GM19043 (cell line): ENCODE measurements around the gene DENND5B.
"Not testable (repeated sequence)": the region's sequence is repeated elsewhere in the genome, so short reads cannot be mapped to it uniquely, and the experiment has no call there.

ENCODE experiments used
- ATAC-seq: cut with Tn5 transposase; IDR thresholded peaks from one replicate; pipeline ENCODE4 v1.9.1; 2021; ENCODE audit warnings: low read depth; ENCODE audit not compliant: unreplicated experiment

Gene DENND5B

GRCh38 chr12:31508436-31509150, 82.3 kb downstream of the DENND5B start:
- no peak for ATAC-seq

DNA sequence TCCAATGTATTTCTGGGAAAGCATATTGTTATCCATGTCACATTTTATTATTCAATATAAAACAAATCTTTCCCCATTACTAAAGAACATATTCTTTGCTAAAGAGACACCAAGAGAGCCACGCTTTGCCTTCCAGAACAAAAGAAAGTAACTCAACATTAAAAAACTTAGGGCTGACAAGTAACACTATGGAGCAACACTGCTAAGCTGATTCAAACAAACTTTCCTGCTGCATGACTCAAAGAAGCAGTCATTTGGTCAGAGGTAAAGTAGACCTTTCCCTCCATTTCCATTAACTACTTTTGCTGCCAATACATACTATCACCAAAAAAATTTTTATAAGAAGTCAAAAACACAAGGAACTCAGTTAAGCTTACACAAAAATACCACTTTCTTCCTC, 83.0 kb downstream of the DENND5B start:
- no peak for ATAC-seq

- ATAC-seq, result no peak
These were observed 84.2 kb downstream of the DENND5B start for GRCh38 chr12:31506515-31507306.

- ATAC-seq, result no peak
These were observed 86.2 kb downstream of the DENND5B start for GRCh38 chr12:31504625-31505222.

DNA sequence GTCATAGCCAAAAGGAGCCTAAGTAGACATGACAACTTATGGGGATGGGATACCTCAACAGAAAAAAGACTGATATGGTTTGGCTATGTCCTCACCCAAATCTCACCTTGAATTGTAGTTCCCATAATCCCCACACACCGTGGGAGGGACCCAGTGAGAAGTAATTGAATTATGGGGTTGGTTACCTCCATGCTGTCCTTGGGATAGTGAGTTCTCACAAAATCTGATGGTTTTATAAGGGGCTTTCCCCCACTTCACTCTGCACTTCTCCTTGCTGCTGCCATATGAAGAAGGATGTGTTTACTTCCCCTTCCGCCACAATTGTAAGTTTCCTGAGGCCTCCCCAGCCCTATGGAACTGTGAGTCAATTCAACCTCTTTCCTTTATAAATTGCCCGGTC, 89.9 kb downstream of the DENND5B start:
- ATAC-seq, result not testable (repeated sequence)

- no peak for ATAC-seq
These were observed 91.4 kb downstream of the DENND5B start for GRCh38 chr12:31499567-31499966.

DNA sequence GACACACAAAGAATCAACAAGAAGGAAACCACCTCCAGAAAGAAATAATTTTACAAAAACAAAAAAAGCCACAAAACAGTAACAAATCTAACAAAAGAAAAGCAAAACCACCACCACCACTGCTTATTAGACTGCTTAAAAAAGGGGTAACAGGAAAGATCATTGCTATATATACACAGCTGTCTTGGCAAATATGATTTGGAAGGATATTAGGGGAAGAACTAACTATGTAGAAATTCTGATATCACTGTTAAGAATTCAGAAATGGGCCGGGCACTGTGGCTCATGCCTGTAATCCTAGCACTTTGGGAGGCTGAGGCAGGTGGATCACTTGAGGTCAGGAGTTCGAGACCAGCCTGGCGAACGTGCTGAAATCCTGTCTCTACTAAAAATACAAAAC, 92.5 kb downstream of the DENND5B start:
- ATAC-seq, result no peak

GRCh38 chr12:31496257-31496656, 94.7 kb downstream of the DENND5B start:
- ATAC-seq, result no peak

GRCh38 chr12:31494455-31494854, 96.5 kb downstream of the DENND5B start:
- ATAC-seq, result no peak

DNA sequence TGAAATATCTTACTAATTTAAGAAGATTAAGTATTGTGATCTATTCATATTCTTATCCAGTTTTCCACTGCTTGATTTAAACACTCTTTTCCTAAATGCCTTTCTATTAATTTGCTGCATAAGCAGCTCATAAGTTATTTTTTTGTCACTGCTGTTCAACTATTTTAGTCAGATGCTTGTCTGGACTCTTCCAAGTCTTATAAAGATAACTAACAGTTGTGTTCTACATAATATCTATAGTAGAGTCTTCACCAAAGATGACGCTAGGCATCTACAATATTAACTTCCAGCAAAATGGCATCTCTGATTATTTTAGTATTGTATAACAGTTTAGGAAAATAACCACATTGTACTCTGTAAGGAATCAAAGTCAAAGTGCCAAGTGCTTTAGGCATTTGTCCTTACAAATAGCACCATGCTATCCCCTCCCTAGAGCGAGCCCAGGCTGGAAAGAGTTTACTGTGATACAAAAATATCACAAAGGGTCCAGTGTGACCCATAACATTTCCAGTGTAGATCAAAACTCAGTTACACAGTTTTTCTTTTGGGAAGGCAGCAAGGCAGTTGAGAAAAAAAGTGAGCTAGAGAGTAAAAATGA, 98.2 kb downstream of the DENND5B start:
- no peak for ATAC-seq

GRCh38 chr12:31491841-31492598, 98.9 kb downstream of the DENND5B start:
- ATAC-seq, result no peak

- no peak for ATAC-seq
These were observed 99.6 kb downstream of the DENND5B start for GRCh38 chr12:31491241-31491794.

- no peak for ATAC-seq
These were observed 102.1 kb downstream of the DENND5B start for GRCh38 chr12:31488737-31489338.

- ATAC-seq, result no peak
These were observed 105.4 kb downstream of the DENND5B start for GRCh38 chr12:31485571-31485970.

GRCh38 chr12:31482816-31483215, 108.1 kb downstream of the DENND5B start:
- no peak for ATAC-seq

GRCh38 chr12:31481415-31481814, 109.5 kb downstream of the DENND5B start:
- no peak for ATAC-seq

- no peak for ATAC-seq
These were observed 111.3 kb downstream of the DENND5B start for GRCh38 chr12:31479516-31480210.

DNA sequence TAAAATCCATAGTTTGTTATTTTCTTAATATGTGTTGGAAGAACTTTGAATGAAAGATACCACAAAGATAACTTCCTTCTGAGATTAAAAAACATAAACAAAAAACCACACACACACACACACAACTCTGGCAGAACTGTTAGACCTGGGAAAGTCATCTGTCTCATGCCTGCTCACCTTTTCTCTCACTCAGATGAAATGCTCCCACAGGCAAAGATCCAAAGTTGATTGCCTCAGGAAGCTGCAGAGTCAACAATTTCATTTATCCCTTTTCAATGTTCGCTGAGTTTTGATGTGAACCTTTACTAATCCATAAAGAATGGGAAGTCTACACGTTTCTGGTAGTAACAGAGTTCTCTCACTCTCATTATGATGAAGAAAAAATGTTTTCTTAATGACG, 112.0 kb downstream of the DENND5B start:
- ATAC-seq, result no peak

DNA sequence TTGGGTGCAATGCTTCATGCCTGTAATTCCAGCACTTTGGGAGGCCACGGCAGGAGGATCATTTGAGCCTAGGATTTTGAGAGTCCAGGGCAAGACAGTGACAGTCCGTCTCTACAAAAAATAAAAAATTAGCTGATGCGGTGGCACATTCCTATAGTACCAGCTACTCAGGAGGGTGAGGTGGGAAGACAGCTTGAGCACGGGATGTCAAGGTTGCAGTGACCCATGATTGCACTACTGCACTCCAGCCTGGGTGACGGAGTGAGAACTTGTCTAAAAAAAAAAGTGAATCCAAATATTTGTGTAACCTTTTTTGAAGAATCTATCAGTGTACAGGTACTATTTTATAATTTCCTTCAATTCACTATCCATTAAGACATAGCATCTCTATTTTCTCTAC, 112.5 kb downstream of the DENND5B start:
- ATAC-seq, result no peak
